ENCODE results near the gene MCHR1.

- TF ChIP-seq CTCF (IDR thresholded peaks at IDR 0.05) (no peak), POLR2AphosphoS5 (IDR thresholded peaks at IDR 0.05; ENCODE audit: low read depth, low read length) (0 out of 2 replicates have a peak, but pooled peaks have one; percentile 32)
Observed at GRCh38 chr22:40636380-40637182, 42.7 kb upstream of the MCHR1 start, which contains the start of gene MRTFA.

Measured in Panc1 (cell line).